Measurements from ENCODE around the gene HRG. TPM values are rescaled to one million over a fixed set of nuclear protein-coding genes. Genes with fewer than 3 reads are reported as not detected.

HRG gene
- polyA plus RNA-seq, 3 donors = not detected

DNA sequence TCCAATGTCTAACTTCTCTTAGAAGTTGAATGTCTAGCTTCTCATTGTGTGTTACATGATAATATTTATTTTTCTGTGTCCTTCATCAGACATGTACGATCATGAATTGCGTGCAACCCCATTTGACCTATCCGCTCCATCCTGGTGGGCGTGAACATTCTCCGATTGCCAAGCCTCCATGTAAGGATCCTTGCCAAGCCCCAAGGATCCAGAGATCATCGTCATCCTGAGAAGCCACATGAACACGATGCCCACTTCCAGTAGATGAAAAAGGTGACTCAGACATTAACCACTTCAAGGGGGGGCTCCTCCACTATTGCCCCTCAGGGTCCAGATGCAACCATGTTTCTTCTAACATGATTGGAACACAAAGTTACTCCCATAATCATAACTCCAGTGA is 25.9 kb downstream of the HRG start:
- no peaks in the 10 kb centered on the region for H3K4me1 Mint-ChIP-seq
- H4K20me1 ChIP-seq (ENCODE audit: insufficient read depth, low read length) = no peaks in the 10 kb centered on the region
- H3K36me3 ChIP-seq (replicated peaks in 1 of 2; ENCODE audit: control insufficient read depth in 1 of 2, insufficient read depth in 2 of 2, low read length in 2 of 2) = no peaks in the 10 kb centered on the region
- no peak overlapping the region for H3K27ac Mint-ChIP-seq
- WGBS (ENCODE audit: insufficient coverage) = 100% methylated on average over 7 of the region's 7 CpGs
- no peak overlapping the region for H3K4me2 ChIP-seq (replicated peaks; ENCODE audit: extremely low read depth, low read length, poor library complexity, severe bottlenecking)
- intact Hi-C loops (cut with micrococcal nuclease) = no loop called here
- no peaks in the 10 kb centered on the region for H3K4me1 ChIP-seq (ENCODE audit: control insufficient read depth in 1 of 2, insufficient read depth in 2 of 2, low read length in 2 of 2)
- peaks cover 0 to 11% (median 0%) of the 10 kb centered on the region in 7 donors for H3K9me3 Mint-ChIP-seq
- no peak overlapping the region for H3K9ac ChIP-seq (ENCODE audit: insufficient read depth, low read length, poor library complexity, severe bottlenecking)
- H3K27me3 Mint-ChIP-seq (ENCODE audit: low read depth in 3 of 3) = peaks cover 0 to 12% (median 4%) of the 10 kb centered on the region in 3 donors
- H3K27me3 ChIP-seq (ENCODE audit: control insufficient read depth in 2 of 2, insufficient read depth in 2 of 2, low read length in 2 of 2) = peaks cover 0 to 2% of the 10 kb centered on the region in 2 donors
- no peaks in the 10 kb centered on the region for H3K79me2 ChIP-seq (ENCODE audit: insufficient read depth, low read length)
- DNase-seq = no peak
- H3K36me3 Mint-ChIP-seq = no peaks in the 10 kb centered on the region
- no peak overlapping the region for H3K4me3 Mint-ChIP-seq
- TF ChIP-seq CTCF (IDR thresholded peaks at IDR 0.05) = no peak
- H3K4me3 ChIP-seq (replicated peaks in 1 of 3; ENCODE audit: low read depth in 2 of 3, low read length in 3 of 3) = no peak overlapping the region
- no peaks in the 10 kb centered on the region for H3K9me3 ChIP-seq (replicated peaks in 1 of 2; ENCODE audit: control insufficient read depth in 1 of 2, insufficient read depth in 1 of 2, low read length in 2 of 2)
- H3K27ac ChIP-seq (ENCODE audit: low read depth in 1 of 2, low read length in 2 of 2) = no peak overlapping the region
- no peak overlapping the region for H2AFZ ChIP-seq (ENCODE audit: insufficient read depth, low read depth, low read length, poor library complexity, severe bottlenecking)

DNA sequence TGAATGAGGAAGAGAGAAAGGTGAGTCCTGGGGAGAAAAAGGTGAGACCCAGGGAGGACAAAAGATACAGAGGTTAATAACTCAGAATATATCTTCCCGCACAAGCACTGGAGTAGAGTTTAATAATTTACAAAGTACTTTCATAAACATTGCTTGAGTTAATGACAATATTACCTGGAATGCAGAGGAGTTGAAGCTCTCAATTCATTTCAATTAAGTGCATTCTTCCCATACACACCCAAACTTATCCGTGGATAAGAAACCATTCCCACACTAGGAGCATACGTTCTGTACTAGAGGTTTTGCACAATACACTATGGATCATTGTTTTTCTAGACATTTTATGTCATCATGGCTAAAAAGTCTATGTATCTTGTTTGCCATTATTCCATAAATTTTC is 28.0 kb downstream of the HRG start:
- Histone ChIP-seq H3K27ac (ENCODE audit: low read depth in 1 of 2, low read length in 2 of 2) (no peak overlapping the region), H4K20me1 (ENCODE audit: insufficient read depth, low read length) (no peaks in the 10 kb centered on the region), H3K4me2 (replicated peaks; ENCODE audit: extremely low read depth, low read length, poor library complexity, severe bottlenecking) (no peak overlapping the region), H2AFZ (ENCODE audit: insufficient read depth, low read depth, low read length, poor library complexity, severe bottlenecking) (no peak overlapping the region), H3K27me3 (ENCODE audit: control insufficient read depth in 2 of 2, insufficient read depth in 2 of 2, low read length in 2 of 2) (peaks cover 0 to 2% of the 10 kb centered on the region in 2 donors), H3K4me3 (replicated peaks in 1 of 3; ENCODE audit: low read depth in 2 of 3, low read length in 3 of 3) (no peak overlapping the region), H3K79me2 (ENCODE audit: insufficient read depth, low read length) (no peaks in the 10 kb centered on the region), H3K4me1 (ENCODE audit: control insufficient read depth in 1 of 2, insufficient read depth in 2 of 2, low read length in 2 of 2) (no peaks in the 10 kb centered on the region), H3K9me3 (replicated peaks in 1 of 2; ENCODE audit: control insufficient read depth in 1 of 2, insufficient read depth in 1 of 2, low read length in 2 of 2) (no peaks in the 10 kb centered on the region), H3K36me3 (replicated peaks in 1 of 2; ENCODE audit: control insufficient read depth in 1 of 2, insufficient read depth in 2 of 2, low read length in 2 of 2) (no peaks in the 10 kb centered on the region), H3K9ac (ENCODE audit: insufficient read depth, low read length, poor library complexity, severe bottlenecking) (no peak overlapping the region)
- no peak overlapping the region for H3K4me3 Mint-ChIP-seq
- no peak for TF ChIP-seq CTCF (IDR thresholded peaks at IDR 0.05)
- H3K4me1 Mint-ChIP-seq = no peaks in the 10 kb centered on the region
- no peak overlapping the region for H3K27ac Mint-ChIP-seq
- peaks cover 0 to 11% (median 4%) of the 10 kb centered on the region in 3 donors for H3K27me3 Mint-ChIP-seq (ENCODE audit: low read depth in 3 of 3)
- no peaks in the 10 kb centered on the region for H3K9me3 Mint-ChIP-seq
- intact Hi-C loops (cut with micrococcal nuclease) = no loop called here
- DNase-seq = no peak
- H3K36me3 Mint-ChIP-seq = no peaks in the 10 kb centered on the region
- WGBS (ENCODE audit: insufficient coverage) = no CpG with 5 or more reads among the region's 3 CpGs
